Ascending aorta (tissue), 2 donors: ENCODE data around the gene RFX7. TPM values are rescaled to one million over a fixed set of nuclear protein-coding genes. Genes with fewer than 3 reads are reported as not detected.
"Not testable (repeated sequence)": the region's sequence is repeated elsewhere in the genome, so short reads cannot be mapped to it uniquely, and the experiment has no call there.

Experiments
- DNase-seq, 2 donors: peaks; one replicate each; pipeline ENCODE4 v3.0.0-alpha.2; 2019; ENCODE audit warnings: low spot score in 2 of 2
- H3K27ac ChIP-seq, 2 donors: fragments of 200-600 bp; sonication (generic); one replicate each; pipeline ENCODE4 v1.5.1; 2016 to 2017; ENCODE audit warnings: mild to moderate bottlenecking in 1 of 2
- H3K27me3 ChIP-seq: fragments of 200-600 bp; sonication (generic); one replicate; pipeline ENCODE4 v1.5.1; 2017
- H3K36me3 ChIP-seq, 2 donors: fragments of 200-600 bp; sonication (generic); one replicate each; pipeline ENCODE4 v1.5.1; 2016
- H3K4me1 ChIP-seq, 2 donors: fragments of 200-600 bp; sonication (generic); one replicate each; pipeline ENCODE4 v1.5.1; 2016 to 2017; ENCODE audit warnings: mild to moderate bottlenecking in 1 of 2
- H3K4me3 ChIP-seq, 2 donors: fragments of 200-600 bp; sonication (generic); one replicate each; pipeline ENCODE4 v1.5.1; 2016 to 2017; ENCODE audit warnings: mild to moderate bottlenecking in 1 of 2
- H3K9me3 ChIP-seq, 2 donors: fragments of 200-600 bp; sonication (generic); one replicate each; pipeline ENCODE4 v1.5.1; 2016
- intact Hi-C: fragments of 100-400 bp; cut with DNase I; formaldehyde crosslinking; loops from one replicate; pipeline ENCODE4 v1.15.1; 2023
- total RNA-seq: library from RNA; depleted of rRNA; stranded (reverse); fragments of >200 nt; gene quantifications from one replicate; pipeline ENCODE4 v1.1.0, GENCODE V29; 2016
- TF ChIP-seq, protein P1 (sequence below), 3 experiments: fragments of 200-600 bp in 2 of 3; fragments of 450-650 bp in 1 of 3; sonication (generic) in 2 of 3; IDR thresholded peaks; one replicate each; pipeline ENCODE4 v1.5.1; 2016 to 2019; ENCODE audit warnings: antibody characterized with exemption in 3 of 3, mild to moderate bottlenecking in 1 of 3, moderate library complexity in 1 of 3

Gene RFX7
- total RNA-seq, 1 donor from 2014 or later: 14.2 TPM

DNA sequence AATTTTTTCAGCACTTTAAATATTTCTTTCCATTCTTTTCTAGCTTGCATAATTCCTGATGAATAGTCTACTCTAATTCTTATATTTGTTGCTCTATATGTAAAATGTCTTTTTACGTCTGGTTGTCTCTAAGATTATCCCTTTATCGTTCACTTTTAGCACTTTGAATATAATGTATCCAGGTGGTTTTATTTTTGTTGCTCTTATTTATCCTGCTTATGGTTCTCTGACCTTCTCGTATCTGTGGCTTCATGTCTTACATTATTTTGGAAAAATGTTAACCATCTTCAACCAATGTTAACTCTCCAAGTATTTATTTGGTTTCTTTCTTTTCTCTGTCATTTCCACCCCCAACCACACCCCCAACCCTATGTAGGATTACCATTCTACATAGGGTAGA is 30.0 kb upstream of the RFX7 start:
- no peak for DNase-seq
- Histone ChIP-seq H3K4me1 (no peaks in the 10 kb centered on the region), H3K27ac (no peak overlapping the region), H3K36me3 (no peaks in the 10 kb centered on the region), H3K27me3 (no peaks in the 10 kb centered on the region), H3K4me3 (no peak overlapping the region), H3K9me3 (peaks cover 0 to 15% of the 10 kb centered on the region in 2 donors)
- TF ChIP-seq, protein P1, sequence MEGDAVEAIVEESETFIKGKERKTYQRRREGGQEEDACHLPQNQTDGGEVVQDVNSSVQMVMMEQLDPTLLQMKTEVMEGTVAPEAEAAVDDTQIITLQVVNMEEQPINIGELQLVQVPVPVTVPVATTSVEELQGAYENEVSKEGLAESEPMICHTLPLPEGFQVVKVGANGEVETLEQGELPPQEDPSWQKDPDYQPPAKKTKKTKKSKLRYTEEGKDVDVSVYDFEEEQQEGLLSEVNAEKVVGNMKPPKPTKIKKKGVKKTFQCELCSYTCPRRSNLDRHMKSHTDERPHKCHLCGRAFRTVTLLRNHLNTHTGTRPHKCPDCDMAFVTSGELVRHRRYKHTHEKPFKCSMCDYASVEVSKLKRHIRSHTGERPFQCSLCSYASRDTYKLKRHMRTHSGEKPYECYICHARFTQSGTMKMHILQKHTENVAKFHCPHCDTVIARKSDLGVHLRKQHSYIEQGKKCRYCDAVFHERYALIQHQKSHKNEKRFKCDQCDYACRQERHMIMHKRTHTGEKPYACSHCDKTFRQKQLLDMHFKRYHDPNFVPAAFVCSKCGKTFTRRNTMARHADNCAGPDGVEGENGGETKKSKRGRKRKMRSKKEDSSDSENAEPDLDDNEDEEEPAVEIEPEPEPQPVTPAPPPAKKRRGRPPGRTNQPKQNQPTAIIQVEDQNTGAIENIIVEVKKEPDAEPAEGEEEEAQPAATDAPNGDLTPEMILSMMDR (IDR thresholded peaks at IDR 0.05): no peak
- intact Hi-C loops: no loop called here

DNA sequence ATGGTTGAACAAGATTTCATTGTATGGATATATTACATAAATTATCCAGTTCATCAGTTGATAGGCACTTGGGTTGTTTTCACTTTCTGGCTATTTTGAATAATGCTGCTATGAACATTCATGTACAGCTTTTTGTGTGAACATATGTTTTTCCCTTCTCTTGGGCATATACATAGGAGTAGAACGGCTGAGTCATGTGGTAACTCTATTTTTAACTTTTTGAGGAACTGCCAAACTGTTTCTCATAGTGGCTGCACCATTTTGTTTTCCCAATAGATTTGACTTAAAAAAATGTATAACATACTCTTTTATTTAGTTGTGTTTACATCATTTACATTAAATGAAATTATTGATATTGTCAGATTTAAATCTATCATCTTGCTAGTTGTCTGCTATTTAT is 28.8 kb upstream of the RFX7 start:
- intact Hi-C loops: no loop called here

DNA sequence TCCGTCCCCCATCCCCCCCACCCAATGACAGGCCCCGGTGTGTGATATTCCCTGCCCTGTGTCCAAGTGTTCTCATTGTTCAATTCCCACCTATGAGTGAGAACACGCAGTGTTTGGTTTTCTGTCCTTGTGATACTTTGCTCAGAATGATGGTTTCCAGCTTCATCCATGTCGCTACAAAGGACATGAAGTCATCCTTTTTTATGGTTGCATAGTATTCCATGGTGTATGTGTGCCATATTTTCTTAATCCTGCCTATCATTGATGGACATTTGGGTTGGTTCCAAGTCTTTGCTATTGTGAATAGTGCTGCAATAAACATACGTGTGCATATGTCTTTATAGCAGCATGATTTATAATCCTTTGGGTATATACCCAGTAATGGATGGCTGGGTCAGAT is 22.8 kb upstream of the RFX7 start:
- H3K27me3 ChIP-seq, H3K4me1 ChIP-seq, DNase-seq, intact Hi-C loops, H3K27ac ChIP-seq, H3K9me3 ChIP-seq, H3K36me3 ChIP-seq, H3K4me3 ChIP-seq: not testable (repeated sequence)

More for the DNA sequence above, 28.8 kb upstream of the RFX7 start:
- Histone ChIP-seq H3K36me3 (no peaks in the 10 kb centered on the region), H3K27me3 (no peaks in the 10 kb centered on the region), H3K9me3 (peaks cover 0 to 15% of the 10 kb centered on the region in 2 donors), H3K4me1 (no peaks in the 10 kb centered on the region), H3K4me3 (no peak overlapping the region), H3K27ac (no peak overlapping the region)
- no peak for DNase-seq
- TF ChIP-seq, protein P1 (IDR thresholded peaks at IDR 0.05): no peak

DNA sequence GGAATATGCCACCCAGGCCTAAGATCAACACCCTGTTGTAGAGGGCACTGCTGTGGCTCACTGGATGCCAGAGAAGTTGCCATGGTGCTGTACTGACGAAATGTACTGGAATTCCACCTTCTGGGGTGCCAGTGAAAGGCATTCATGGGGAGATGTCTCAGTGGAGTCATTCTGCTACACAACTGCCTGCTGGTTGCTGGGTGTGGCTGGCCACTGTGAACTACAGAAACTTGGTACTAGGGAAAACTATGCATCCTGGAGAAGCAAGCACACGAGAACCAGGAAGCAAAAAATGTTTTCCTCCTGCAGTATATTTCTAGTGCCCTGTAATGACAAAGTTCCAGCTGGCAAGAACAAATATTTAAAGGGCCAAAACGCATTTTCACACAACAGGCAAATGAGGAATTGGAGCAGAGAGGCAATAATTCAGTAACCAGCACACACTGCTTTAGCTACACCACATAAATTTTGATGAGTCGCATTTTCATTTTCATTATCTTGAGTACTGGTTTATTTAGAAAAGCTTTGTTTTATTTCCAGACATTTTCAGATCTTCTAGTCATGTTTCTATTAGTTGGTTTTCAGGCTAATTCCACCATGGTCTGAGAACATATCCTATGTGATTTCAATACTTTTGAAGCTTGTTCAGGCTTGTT is 18.3 kb upstream of the RFX7 start:
- TF ChIP-seq, protein P1 (IDR thresholded peaks at IDR 0.05): no peak
- Histone ChIP-seq H3K36me3 (no peaks in the 10 kb centered on the region), H3K4me3 (no peak overlapping the region), H3K4me1 (no peaks in the 10 kb centered on the region), H3K27me3 (no peaks in the 10 kb centered on the region), H3K9me3 (no peaks in the 10 kb centered on the region), H3K27ac (no peak overlapping the region)
- DNase-seq: no peak
- intact Hi-C loops: no loop called here

DNA sequence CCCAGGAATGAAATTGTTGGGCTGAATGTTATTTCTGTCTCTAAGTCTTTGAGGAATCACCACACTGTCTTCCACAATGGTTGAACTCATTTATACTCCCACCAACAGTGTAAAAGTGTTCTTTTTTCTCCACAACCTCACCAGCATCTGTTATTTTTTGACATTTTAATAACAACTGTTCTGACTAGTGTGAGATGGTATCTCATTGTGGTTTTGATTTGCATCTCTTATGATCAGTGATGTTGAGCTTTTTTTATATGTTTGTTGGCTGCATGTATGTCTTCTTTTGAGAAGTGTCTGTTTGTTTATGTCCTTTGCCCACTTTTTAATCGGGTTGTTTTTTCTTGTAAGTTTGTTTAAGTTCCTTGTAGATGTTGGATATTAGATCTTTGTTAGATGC is 13.6 kb upstream of the RFX7 start:
- H3K27me3 ChIP-seq, H3K4me3 ChIP-seq, intact Hi-C loops, H3K27ac ChIP-seq, H3K4me1 ChIP-seq, H3K9me3 ChIP-seq, H3K36me3 ChIP-seq, DNase-seq: not testable (repeated sequence)

DNA sequence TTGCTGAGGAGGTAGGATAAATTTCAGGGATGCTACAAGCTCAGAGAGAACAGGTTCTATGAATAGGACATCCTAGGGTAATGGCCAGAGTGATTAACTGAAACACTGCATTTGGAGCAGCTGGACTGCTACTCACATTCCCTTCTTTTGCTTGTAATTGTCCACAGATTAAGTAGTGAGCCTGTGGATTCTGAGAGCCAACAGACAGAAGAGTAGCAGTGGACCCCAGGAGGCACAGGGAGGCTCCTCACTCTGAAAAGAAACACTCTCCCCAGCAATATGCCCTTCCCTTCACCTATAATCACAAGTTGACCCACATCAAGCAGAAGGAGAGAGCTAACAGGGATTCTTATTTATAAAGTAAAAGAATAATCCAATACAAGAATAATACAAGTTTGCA is 10.6 kb upstream of the RFX7 start:
- TF ChIP-seq, protein P1 (IDR thresholded peaks at IDR 0.05): no peak
- Histone ChIP-seq H3K36me3 (no peaks in the 10 kb centered on the region), H3K9me3 (no peaks in the 10 kb centered on the region), H3K4me3 (no peak overlapping the region), H3K27ac (no peak overlapping the region), H3K27me3 (no peaks in the 10 kb centered on the region), H3K4me1 (no peaks in the 10 kb centered on the region)
- intact Hi-C loops: no loop called here
- DNase-seq: no peak

DNA sequence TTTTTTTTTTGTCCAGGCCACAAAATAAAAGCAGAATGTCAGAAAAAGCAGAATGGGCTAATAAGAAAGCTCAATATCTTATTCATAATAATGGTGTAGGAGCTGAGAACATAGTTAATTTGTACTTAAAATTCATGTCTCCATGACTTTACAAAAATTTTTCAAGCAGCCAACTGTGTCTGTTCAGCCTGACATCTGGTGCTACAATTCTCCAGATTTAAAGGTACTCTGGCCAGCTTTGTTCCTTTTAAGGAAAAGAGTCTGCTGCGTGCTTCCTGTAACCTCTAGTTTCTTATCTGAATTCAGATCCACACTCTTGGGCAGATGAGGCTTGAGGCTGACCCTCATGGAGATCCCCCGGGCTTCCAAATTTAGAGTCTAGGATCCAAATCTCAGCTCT is 8.7 kb upstream of the RFX7 start:
- H3K4me1 ChIP-seq: no peaks in the 10 kb centered on the region
- no peaks in the 10 kb centered on the region for H3K9me3 ChIP-seq
- H3K27me3 ChIP-seq: no peaks in the 10 kb centered on the region
- DNase-seq: no peak
- TF ChIP-seq, protein P1 (IDR thresholded peaks at IDR 0.05): no peak
- no peak overlapping the region for H3K27ac ChIP-seq
- H3K4me3 ChIP-seq: no peak overlapping the region
- H3K36me3 ChIP-seq: no peaks in the 10 kb centered on the region
- intact Hi-C loops: no loop called here
